Measurements from ENCODE around the gene DAP.

DAP gene

DNA sequence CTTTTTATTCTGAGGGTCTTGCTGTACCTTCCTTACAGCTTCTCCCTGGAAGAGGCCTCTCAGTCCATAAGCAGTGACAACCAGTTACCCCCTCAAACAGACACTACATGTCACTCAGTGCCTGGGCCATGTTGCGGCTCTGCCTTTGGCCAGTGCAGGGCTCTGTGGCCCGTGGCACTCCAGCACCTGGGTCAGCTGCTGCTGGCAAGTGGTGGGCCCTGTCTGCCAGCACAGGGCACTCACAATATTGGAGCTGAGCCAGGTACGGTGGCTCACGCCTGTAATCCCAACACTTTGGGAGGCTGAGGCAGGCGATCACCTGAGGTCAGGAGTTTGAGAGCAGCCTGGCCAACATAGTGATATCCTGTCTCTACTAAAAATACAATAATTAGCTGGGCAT, 24.2 kb downstream of the DAP start:
- no peaks in the 10 kb centered on the region for H3K4me1 ChIP-seq (ENCODE audit: control insufficient read depth in 5 of 5, insufficient read depth in 5 of 5, low read length in 5 of 5)
- H3K9ac ChIP-seq (ENCODE audit: low read length in 5 of 5): no peak overlapping the region
- peaks cover 4 to 11% (median 6%) of the 10 kb centered on the region in 5 donors for H3K36me3 ChIP-seq (ENCODE audit: control insufficient read depth in 5 of 5, insufficient read depth in 5 of 5, low read length in 5 of 5)

DNA sequence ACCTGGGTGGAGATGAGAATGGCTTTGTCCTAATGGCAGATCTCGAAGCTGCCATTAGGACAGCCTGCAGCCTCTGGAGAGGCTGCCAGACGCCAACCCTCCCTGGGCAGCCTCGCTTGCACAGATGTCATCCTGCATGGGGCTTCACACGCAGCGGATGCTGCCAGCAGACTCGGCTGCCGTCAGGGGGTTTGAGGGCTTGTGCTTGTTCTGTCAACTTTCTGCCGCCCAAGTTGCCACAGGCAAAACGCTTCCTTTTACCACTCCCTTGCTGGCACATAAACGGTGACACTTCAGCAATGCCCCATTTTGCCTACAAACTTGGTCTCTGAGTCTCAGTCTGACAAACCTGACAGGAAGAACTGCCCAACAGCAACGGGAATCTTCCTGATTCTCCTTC, 24.7 kb downstream of the DAP start:
- peaks cover 0 to 3% (median 2%) of the 10 kb centered on the region in 5 donors for H3K9me3 ChIP-seq (ENCODE audit: control insufficient read depth in 5 of 5, low read length in 5 of 5)
- no peak overlapping the region for H3K9ac ChIP-seq (ENCODE audit: low read length in 5 of 5)
- no peak overlapping the region for H3K27ac ChIP-seq (ENCODE audit: low read depth, low read length)
- no peaks in the 10 kb centered on the region for H3K27me3 ChIP-seq (ENCODE audit: control insufficient read depth in 5 of 5, insufficient read depth in 4 of 5, low read length in 5 of 5)
- H3K4me3 ChIP-seq (ENCODE audit: low read depth in 1 of 5, low read length in 5 of 5): no peak overlapping the region
- H3K4me1 ChIP-seq (ENCODE audit: control insufficient read depth in 5 of 5, insufficient read depth in 5 of 5, low read length in 5 of 5): no peaks in the 10 kb centered on the region
- peaks cover 4 to 12% (median 6%) of the 10 kb centered on the region in 5 donors for H3K36me3 ChIP-seq (ENCODE audit: control insufficient read depth in 5 of 5, insufficient read depth in 5 of 5, low read length in 5 of 5)

More for the DNA sequence above, 24.2 kb downstream of the DAP start:
- H3K27me3 ChIP-seq (ENCODE audit: control insufficient read depth in 5 of 5, insufficient read depth in 4 of 5, low read length in 5 of 5): no peaks in the 10 kb centered on the region
- no peak overlapping the region for H3K4me3 ChIP-seq (ENCODE audit: low read depth in 1 of 5, low read length in 5 of 5)
- no peak overlapping the region for H3K27ac ChIP-seq (ENCODE audit: low read depth, low read length)
- H3K9me3 ChIP-seq (ENCODE audit: control insufficient read depth in 5 of 5, low read length in 5 of 5): peaks cover 0 to 3% (median 2%) of the 10 kb centered on the region in 5 donors

DNA sequence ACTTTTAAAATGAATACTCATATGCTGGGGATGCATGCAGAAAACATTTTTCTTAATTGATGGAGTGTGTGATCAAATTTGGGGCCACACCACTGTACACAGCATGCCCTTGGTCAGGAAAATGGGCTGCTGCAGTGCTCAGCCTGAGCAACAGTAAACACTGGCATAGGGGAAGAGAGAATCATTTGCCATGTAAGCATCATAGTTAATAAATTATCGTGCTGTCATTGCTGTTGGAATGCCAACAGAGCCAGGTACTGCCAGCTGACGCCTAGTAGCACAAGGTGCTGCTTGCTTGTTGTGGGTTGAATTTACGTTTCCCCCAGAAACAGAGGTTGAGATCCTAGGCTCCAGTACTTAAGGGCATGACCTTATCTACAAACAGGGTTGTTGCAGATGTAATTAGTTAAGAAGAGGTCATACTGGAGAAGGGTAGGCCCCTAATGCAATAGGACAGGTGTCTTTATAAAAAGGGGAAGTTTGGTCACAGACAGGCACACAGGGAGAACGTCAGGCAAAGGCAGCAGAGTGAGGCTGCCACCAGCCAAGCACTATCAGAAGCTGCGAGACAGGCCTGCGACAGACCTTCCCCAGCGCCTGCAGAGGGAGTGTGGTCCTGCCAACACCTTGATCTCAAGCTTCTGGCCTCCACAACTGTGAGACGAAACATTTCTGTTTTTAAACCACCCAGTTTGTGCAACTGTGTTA, 25.3 kb downstream of the DAP start:
- no peak overlapping the region for H3K27ac ChIP-seq (ENCODE audit: low read depth, low read length)
- no peaks in the 10 kb centered on the region for H3K27me3 ChIP-seq (ENCODE audit: control insufficient read depth in 5 of 5, insufficient read depth in 4 of 5, low read length in 5 of 5)
- no peak overlapping the region for H3K9ac ChIP-seq (ENCODE audit: low read length in 5 of 5)
- H3K9me3 ChIP-seq (ENCODE audit: control insufficient read depth in 5 of 5, low read length in 5 of 5): peaks cover 0 to 3% (median 0%) of the 10 kb centered on the region in 5 donors
- no peaks in the 10 kb centered on the region for H3K4me1 ChIP-seq (ENCODE audit: control insufficient read depth in 5 of 5, insufficient read depth in 5 of 5, low read length in 5 of 5)
- peaks cover 0 to 13% (median 4%) of the 10 kb centered on the region in 5 donors for H3K36me3 ChIP-seq (ENCODE audit: control insufficient read depth in 5 of 5, insufficient read depth in 5 of 5, low read length in 5 of 5)
- no peak overlapping the region for H3K4me3 ChIP-seq (ENCODE audit: low read depth in 1 of 5, low read length in 5 of 5)

DNA sequence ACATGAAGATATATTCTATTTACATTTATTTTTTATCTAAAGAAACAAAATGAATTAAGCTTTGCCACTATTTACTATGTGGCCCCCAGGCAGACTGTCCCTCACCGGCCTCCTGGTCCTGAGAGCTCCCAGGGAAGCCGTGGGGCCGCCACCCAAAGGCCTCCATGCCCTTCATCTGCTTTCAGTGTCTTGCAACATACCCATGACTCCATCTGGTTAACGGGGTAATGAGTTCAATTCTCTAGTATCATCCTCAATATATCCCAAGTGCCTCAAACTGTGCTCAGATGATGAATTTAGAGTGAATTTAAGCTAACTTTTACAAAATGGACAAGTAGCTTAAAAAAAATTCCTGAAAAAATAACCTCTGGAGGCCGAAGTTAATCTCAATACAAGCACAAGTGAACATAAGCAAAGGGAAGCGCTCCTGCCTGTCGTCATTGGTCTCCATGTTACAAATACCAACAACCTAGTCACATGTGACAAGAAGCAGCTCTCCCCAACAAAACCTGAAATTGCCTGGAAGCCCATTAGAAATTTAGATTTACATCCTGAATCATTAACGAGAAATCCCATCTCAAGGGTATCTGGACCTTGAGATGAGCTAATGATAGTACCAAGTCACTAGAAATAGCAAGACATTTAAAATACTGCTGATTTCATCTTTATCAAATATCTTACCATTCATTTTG, 26.1 kb downstream of the DAP start:
- Histone ChIP-seq H3K36me3 (ENCODE audit: control insufficient read depth in 5 of 5, insufficient read depth in 5 of 5, low read length in 5 of 5) (peaks cover 0 to 13% (median 4%) of the 10 kb centered on the region in 5 donors), H3K4me3 (ENCODE audit: low read depth in 1 of 5, low read length in 5 of 5) (no peak overlapping the region), H3K9ac (ENCODE audit: low read length in 5 of 5) (no peak overlapping the region), H3K27ac (ENCODE audit: low read depth, low read length) (no peak overlapping the region), H3K27me3 (ENCODE audit: control insufficient read depth in 5 of 5, insufficient read depth in 4 of 5, low read length in 5 of 5) (no peaks in the 10 kb centered on the region), H3K4me1 (ENCODE audit: control insufficient read depth in 5 of 5, insufficient read depth in 5 of 5, low read length in 5 of 5) (peaks cover 0 to under 1% (median 0%) of the 10 kb centered on the region in 5 donors), H3K9me3 (ENCODE audit: control insufficient read depth in 5 of 5, low read length in 5 of 5) (no peaks in the 10 kb centered on the region)

DNA sequence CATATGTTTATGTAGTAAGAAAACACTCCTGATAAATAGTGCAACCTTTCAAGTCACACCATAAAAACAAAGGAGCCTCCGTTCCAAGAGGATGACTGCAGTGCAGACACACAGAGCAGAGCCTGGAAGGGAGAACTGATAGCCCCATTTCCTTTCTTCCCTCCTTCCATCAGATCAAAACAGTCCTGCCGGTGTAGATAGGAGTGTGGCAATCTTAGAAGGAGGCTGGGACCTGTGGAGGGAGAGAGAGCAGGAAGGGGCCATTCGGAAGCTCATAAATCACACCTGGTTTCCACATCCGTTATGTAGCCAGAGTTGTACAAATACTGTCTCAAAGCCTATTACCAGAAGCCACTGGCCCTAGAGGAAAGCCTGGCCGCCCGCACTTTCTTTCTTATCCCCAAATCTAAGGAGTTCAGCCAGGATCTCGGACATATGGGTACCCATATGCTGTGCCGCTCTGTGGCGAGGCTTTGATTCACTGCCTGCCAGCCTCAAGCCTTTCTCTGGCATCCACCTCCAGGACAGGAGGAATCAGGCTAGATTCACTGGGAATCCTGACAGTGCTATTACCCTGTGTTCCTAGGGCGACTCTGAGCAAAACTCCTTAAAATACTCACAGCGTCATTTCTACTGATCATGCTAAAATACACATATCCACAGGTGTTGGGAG, 26.9 kb downstream of the DAP start:
- Histone ChIP-seq H3K9ac (ENCODE audit: low read length in 5 of 5) (no peak overlapping the region), H3K36me3 (ENCODE audit: control insufficient read depth in 5 of 5, insufficient read depth in 5 of 5, low read length in 5 of 5) (peaks cover 0 to 13% (median 5%) of the 10 kb centered on the region in 5 donors), H3K4me3 (ENCODE audit: low read depth in 1 of 5, low read length in 5 of 5) (no peak overlapping the region), H3K9me3 (ENCODE audit: control insufficient read depth in 5 of 5, low read length in 5 of 5) (no peaks in the 10 kb centered on the region), H3K27me3 (ENCODE audit: control insufficient read depth in 5 of 5, insufficient read depth in 4 of 5, low read length in 5 of 5) (no peaks in the 10 kb centered on the region), H3K27ac (ENCODE audit: low read depth, low read length) (no peak overlapping the region), H3K4me1 (ENCODE audit: control insufficient read depth in 5 of 5, insufficient read depth in 5 of 5, low read length in 5 of 5) (peaks cover 0 to 4% (median 0%) of the 10 kb centered on the region in 5 donors)

DNA sequence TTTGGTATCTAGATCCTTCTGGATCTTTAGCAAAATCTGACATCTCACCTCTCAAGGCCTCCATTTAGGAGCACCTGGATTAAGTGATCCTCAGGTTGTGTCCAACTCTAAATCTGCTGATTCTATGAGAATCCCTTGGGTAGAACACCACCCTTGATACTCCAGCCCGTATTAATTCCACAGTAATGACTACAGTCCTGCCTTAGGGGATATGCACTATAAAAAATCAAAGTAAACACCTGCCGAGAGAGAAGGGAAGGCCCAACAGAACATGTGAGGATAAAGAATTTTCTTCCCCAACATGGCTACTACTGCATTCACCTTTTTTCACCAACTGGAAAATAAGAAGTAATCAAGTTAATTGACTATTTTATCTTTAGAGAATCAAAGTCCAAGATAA, 27.6 kb downstream of the DAP start:
- H3K36me3 ChIP-seq (ENCODE audit: control insufficient read depth in 5 of 5, insufficient read depth in 5 of 5, low read length in 5 of 5): peaks cover 0 to 13% (median 5%) of the 10 kb centered on the region in 5 donors
- H3K4me3 ChIP-seq (ENCODE audit: low read depth in 1 of 5, low read length in 5 of 5): no peak overlapping the region
- no peak overlapping the region for H3K9ac ChIP-seq (ENCODE audit: low read length in 5 of 5)
- H3K4me1 ChIP-seq (ENCODE audit: control insufficient read depth in 5 of 5, insufficient read depth in 5 of 5, low read length in 5 of 5): peaks cover 0 to 4% (median 0%) of the 10 kb centered on the region in 5 donors
- H3K9me3 ChIP-seq (ENCODE audit: control insufficient read depth in 5 of 5, low read length in 5 of 5): no peaks in the 10 kb centered on the region
- no peak overlapping the region for H3K27ac ChIP-seq (ENCODE audit: low read depth, low read length)
- H3K27me3 ChIP-seq (ENCODE audit: control insufficient read depth in 5 of 5, insufficient read depth in 4 of 5, low read length in 5 of 5): no peaks in the 10 kb centered on the region

DNA sequence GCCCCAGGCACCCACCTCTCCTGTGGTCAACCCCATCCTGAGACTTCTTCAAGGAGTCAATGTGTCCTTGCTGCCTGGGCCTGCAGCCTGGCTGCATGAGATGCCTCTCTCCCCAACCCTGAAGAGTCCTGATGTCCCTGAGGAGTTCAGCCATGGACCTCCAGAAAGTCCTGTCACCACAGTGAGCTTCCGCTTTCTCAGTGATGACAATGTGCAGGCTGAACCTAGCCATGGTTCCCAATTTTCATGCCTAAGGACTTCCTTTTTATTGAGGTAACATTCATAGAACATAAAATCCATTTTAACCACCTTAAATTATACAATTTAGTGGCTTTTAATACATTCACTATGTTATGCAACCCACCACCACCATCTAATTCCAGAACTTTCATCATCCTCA, 29.1 kb downstream of the DAP start:
- peaks cover 0 to 13% (median 4%) of the 10 kb centered on the region in 5 donors for H3K36me3 ChIP-seq (ENCODE audit: control insufficient read depth in 5 of 5, insufficient read depth in 5 of 5, low read length in 5 of 5)
- H3K9me3 ChIP-seq (ENCODE audit: control insufficient read depth in 5 of 5, low read length in 5 of 5): no peaks in the 10 kb centered on the region
- no peak overlapping the region for H3K27ac ChIP-seq (ENCODE audit: low read depth, low read length)
- H3K27me3 ChIP-seq (ENCODE audit: control insufficient read depth in 5 of 5, insufficient read depth in 4 of 5, low read length in 5 of 5): no peaks in the 10 kb centered on the region
- H3K4me1 ChIP-seq (ENCODE audit: control insufficient read depth in 5 of 5, insufficient read depth in 5 of 5, low read length in 5 of 5): peaks cover 0 to 9% (median 3%) of the 10 kb centered on the region in 5 donors
- no peak overlapping the region for H3K4me3 ChIP-seq (ENCODE audit: low read depth in 1 of 5, low read length in 5 of 5)
- no peak overlapping the region for H3K9ac ChIP-seq (ENCODE audit: low read length in 5 of 5)

DNA sequence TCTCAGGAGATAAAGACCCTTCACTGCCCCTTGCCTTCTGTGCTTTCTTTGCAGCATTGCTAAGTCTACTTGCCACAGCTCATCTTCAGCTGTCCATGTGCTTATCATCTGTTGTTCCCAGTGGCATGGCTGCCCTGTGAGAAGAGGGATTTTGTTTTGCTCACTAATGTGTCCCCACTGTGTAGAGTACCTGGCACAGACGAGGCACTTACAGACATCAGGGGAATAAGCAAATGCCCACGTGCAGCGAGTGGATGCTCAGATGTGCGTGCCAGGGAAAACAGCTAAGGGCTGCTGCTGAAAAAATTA, 31.0 kb downstream of the DAP start:
- Histone ChIP-seq H3K9me3 (ENCODE audit: control insufficient read depth in 5 of 5, low read length in 5 of 5) (no peaks in the 10 kb centered on the region), H3K9ac (ENCODE audit: low read length in 5 of 5) (no peak overlapping the region), H3K36me3 (ENCODE audit: control insufficient read depth in 5 of 5, insufficient read depth in 5 of 5, low read length in 5 of 5) (peaks cover 0 to 4% (median 4%) of the 10 kb centered on the region in 5 donors), H3K4me1 (ENCODE audit: control insufficient read depth in 5 of 5, insufficient read depth in 5 of 5, low read length in 5 of 5) (peaks cover 0 to 24% (median 6%) of the 10 kb centered on the region in 5 donors), H3K4me3 (ENCODE audit: low read depth in 1 of 5, low read length in 5 of 5) (no peak overlapping the region), H3K27me3 (ENCODE audit: control insufficient read depth in 5 of 5, insufficient read depth in 4 of 5, low read length in 5 of 5) (no peaks in the 10 kb centered on the region), H3K27ac (ENCODE audit: low read depth, low read length) (no peak overlapping the region)

DNA sequence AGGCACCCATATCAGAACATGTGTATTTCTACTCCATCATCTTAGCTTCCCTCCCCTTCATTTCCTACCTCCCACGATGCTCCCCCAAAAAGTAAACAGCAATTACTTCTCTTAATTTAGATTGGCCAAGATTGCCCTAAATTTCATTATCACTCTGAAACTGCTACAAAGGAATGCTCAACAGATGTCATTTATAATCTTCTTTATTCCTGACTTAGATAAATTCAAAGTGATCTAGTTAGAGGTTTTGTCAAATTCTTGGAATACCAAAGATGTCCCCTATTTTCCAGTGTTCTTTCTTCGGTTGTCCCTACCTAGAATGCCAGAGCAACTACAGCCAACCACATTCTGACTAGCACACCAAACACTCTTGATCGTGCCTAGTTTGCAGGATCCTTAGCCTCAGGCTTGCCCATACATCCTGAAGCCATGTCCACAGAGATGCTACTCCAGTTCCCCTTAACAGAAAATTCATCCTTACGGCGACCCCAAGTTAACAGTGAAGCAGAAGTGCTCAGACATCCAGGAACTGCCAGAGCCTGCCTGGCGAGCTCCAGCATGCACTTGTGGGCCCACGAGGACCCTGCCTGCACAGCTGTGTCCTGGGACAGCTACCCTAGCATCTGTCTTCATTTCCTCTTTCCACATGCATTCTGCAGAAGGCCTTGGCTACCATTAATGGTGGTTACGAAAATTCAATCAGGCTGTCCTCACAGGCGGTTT, 31.6 kb downstream of the DAP start:
- Histone ChIP-seq H3K9ac (ENCODE audit: low read length in 5 of 5) (no peak overlapping the region), H3K9me3 (ENCODE audit: control insufficient read depth in 5 of 5, low read length in 5 of 5) (no peaks in the 10 kb centered on the region), H3K36me3 (ENCODE audit: control insufficient read depth in 5 of 5, insufficient read depth in 5 of 5, low read length in 5 of 5) (peaks cover 0 to 4% (median 4%) of the 10 kb centered on the region in 5 donors), H3K27ac (ENCODE audit: low read depth, low read length) (no peak overlapping the region), H3K4me1 (ENCODE audit: control insufficient read depth in 5 of 5, insufficient read depth in 5 of 5, low read length in 5 of 5) (peaks cover 0 to 28% (median 9%) of the 10 kb centered on the region in 5 donors), H3K4me3 (ENCODE audit: low read depth in 1 of 5, low read length in 5 of 5) (no peak overlapping the region), H3K27me3 (ENCODE audit: control insufficient read depth in 5 of 5, insufficient read depth in 4 of 5, low read length in 5 of 5) (no peaks in the 10 kb centered on the region)
